Neuronal stem cell (in vitro differentiated cells): ENCODE data around the gene CASK.

Experiments used
- DNase-seq: peaks from one replicate; pipeline ENCODE4 v3.0.0-alpha.2; 2013; ENCODE audit warnings: low spot score
- H2AFZ ChIP-seq: one replicate; pipeline ENCODE4 v1.6.1; 2013; ENCODE audit warnings: mild to moderate bottlenecking, low read length, inconsistent platforms
- H2AK5ac ChIP-seq: 2 replicates; pipeline ENCODE4 v1.6.1; 2013; ENCODE audit warnings: low read depth, mild to moderate bottlenecking, inconsistent platforms, low read length, moderate library complexity, mixed read lengths
- H2BK120ac ChIP-seq: 2 replicates; pipeline ENCODE4 v1.6.1; 2013; ENCODE audit warnings: low read depth, mild to moderate bottlenecking, inconsistent platforms, low read length, moderate library complexity, mixed read lengths
- H2BK12ac ChIP-seq: one replicate; pipeline ENCODE4 v1.6.1; 2013; ENCODE audit warnings: low read length, inconsistent platforms
- H2BK15ac ChIP-seq: 2 replicates; pipeline ENCODE4 v1.6.1; 2013; ENCODE audit warnings: mild to moderate bottlenecking, low read length, inconsistent platforms, mixed read lengths
- H2BK5ac ChIP-seq: one replicate; pipeline ENCODE4 v1.6.1; 2013; ENCODE audit warnings: inconsistent platforms, mild to moderate bottlenecking, low read length, moderate library complexity
- H3K14ac ChIP-seq: one replicate; pipeline ENCODE4 v1.6.1; 2013; ENCODE audit warnings: low read length, inconsistent platforms
- H3K18ac ChIP-seq: 2 replicates; pipeline ENCODE4 v1.6.1; 2013; ENCODE audit warnings: low read length, inconsistent platforms
- H3K23ac ChIP-seq: 2 replicates; pipeline ENCODE4 v1.6.1; 2013; ENCODE audit warnings: low read depth, mild to moderate bottlenecking, mixed read lengths, low read length, inconsistent platforms; ENCODE audit not compliant: poor library complexity
- H3K27ac ChIP-seq: replicated peaks from 3 replicates; pipeline ENCODE4 v1.5.1; 2013; ENCODE audit warnings: low read length, inconsistent platforms
- H3K27me3 ChIP-seq, 3 experiments: 2 replicates each; pipeline ENCODE4 v1.6.1; 2013; ENCODE audit warnings: low read length in 3 of 3, mild to moderate bottlenecking in 2 of 3, inconsistent platforms in 1 of 3, low read depth in 1 of 3, mixed read lengths in 1 of 3, moderate library complexity in 1 of 3; ENCODE audit not compliant: control insufficient read depth in 3 of 3, insufficient read depth in 3 of 3
- H3K36me3 ChIP-seq, 2 donors: replicated peaks in 1 of 2; 2 replicates each; pipeline ENCODE4 v1.6.1; 2013; ENCODE audit warnings: low read length in 2 of 2; ENCODE audit not compliant: control insufficient read depth in 2 of 2, insufficient read depth in 2 of 2
- H3K4ac ChIP-seq: 2 replicates; pipeline ENCODE4 v1.6.1; 2013; ENCODE audit warnings: inconsistent platforms, mild to moderate bottlenecking, low read length, moderate library complexity
- H3K4me1 ChIP-seq, 2 donors: 1 replicate in 1 of 2; 2 replicates in 1 of 2; pipeline ENCODE4 v1.6.1; 2013; ENCODE audit warnings: low read length in 2 of 2, low read depth in 1 of 2; ENCODE audit not compliant: control insufficient read depth in 2 of 2, insufficient read depth in 1 of 2
- H3K4me2 ChIP-seq: one replicate; pipeline ENCODE4 v1.6.1; 2013; ENCODE audit warnings: mild to moderate bottlenecking, low read length, inconsistent platforms; ENCODE audit not compliant: insufficient read depth, poor library complexity, severe bottlenecking
- H3K4me3 ChIP-seq, 2 donors: 2 replicates each; pipeline ENCODE4 v1.5.1; 2013; ENCODE audit warnings: low read length in 2 of 2, mild to moderate bottlenecking in 2 of 2, inconsistent platforms in 1 of 2, moderate library complexity in 1 of 2
- H3K79me1 ChIP-seq: one replicate; pipeline ENCODE4 v1.6.1; 2013; ENCODE audit warnings: low read depth, mild to moderate bottlenecking, inconsistent platforms, low read length, moderate library complexity
- H3K9ac ChIP-seq: one replicate; pipeline ENCODE4 v1.6.1; 2013; ENCODE audit warnings: mild to moderate bottlenecking, low read depth, low read length, inconsistent platforms; ENCODE audit not compliant: poor library complexity
- H3K9me3 ChIP-seq, 2 donors: replicated peaks in 1 of 2; 2 replicates each; pipeline versions ENCODE3 to v1.6.1; 2013; ENCODE audit warnings: low read length in 2 of 2, mild to moderate bottlenecking in 2 of 2, inconsistent platforms in 1 of 2, low read depth in 1 of 2, mixed read lengths in 1 of 2, moderate library complexity in 1 of 2; ENCODE audit not compliant: control insufficient read depth in 2 of 2, insufficient read depth in 1 of 2
- H4K8ac ChIP-seq: one replicate; pipeline ENCODE4 v1.6.1; 2013; ENCODE audit warnings: low read depth, mild to moderate bottlenecking, inconsistent platforms, low read length, moderate library complexity
- H4K91ac ChIP-seq: one replicate; pipeline ENCODE4 v1.6.1; 2013; ENCODE audit warnings: low read length, low read depth, mild to moderate bottlenecking, inconsistent platforms; ENCODE audit not compliant: poor library complexity
- WGBS, 2 donors: extraction: QIAGEN DNeasy Blood & Tissue Kit; methylation state at CpG; one replicate each; pipeline ENCODE4 v1.1.7; 2013; ENCODE audit warnings: missing lambda C conversion rate in 2 of 2, mixed read lengths in 1 of 2; ENCODE audit not compliant: insufficient read length in 2 of 2, insufficient replicate concordance in 1 of 2; ENCODE audit errors: extremely low coverage in 2 of 2; 5-methylcytosine and 5-hydroxymethylcytosine counted together

CASK gene

GRCh38 chrX:41666251-41666650 is 257.1 kb downstream of the CASK start:
- no peak overlapping the region for H4K91ac ChIP-seq
- H3K14ac ChIP-seq = no peak overlapping the region
- no peak overlapping the region for H3K4me2 ChIP-seq
- H3K79me1 ChIP-seq = no peaks in the 10 kb centered on the region
- H2BK12ac ChIP-seq = no peak overlapping the region
- H3K4ac ChIP-seq = no peak overlapping the region
- no peaks in the 10 kb centered on the region for H3K9me3 ChIP-seq
- H3K9ac ChIP-seq = no peak overlapping the region
- H3K18ac ChIP-seq = no peak overlapping the region
- no peak overlapping the region for H3K4me3 ChIP-seq
- no peak overlapping the region for H2AFZ ChIP-seq
- WGBS, 2 donors = no CpG with 5 or more reads among the region's 1 CpG
- H2BK120ac ChIP-seq = no peak overlapping the region
- no peak overlapping the region for H3K23ac ChIP-seq
- no peak for DNase-seq
- no peak overlapping the region for H2BK15ac ChIP-seq
- no peak overlapping the region for H4K8ac ChIP-seq
- H3K4me1 ChIP-seq = no peaks in the 10 kb centered on the region
- no peak overlapping the region for H3K27ac ChIP-seq
- H2BK5ac ChIP-seq = no peak overlapping the region
- no peaks in the 10 kb centered on the region for H3K27me3 ChIP-seq
- peaks cover 0 to 22% of the 10 kb centered on the region in 2 donors for H3K36me3 ChIP-seq
- no peak overlapping the region for H2AK5ac ChIP-seq

DNA sequence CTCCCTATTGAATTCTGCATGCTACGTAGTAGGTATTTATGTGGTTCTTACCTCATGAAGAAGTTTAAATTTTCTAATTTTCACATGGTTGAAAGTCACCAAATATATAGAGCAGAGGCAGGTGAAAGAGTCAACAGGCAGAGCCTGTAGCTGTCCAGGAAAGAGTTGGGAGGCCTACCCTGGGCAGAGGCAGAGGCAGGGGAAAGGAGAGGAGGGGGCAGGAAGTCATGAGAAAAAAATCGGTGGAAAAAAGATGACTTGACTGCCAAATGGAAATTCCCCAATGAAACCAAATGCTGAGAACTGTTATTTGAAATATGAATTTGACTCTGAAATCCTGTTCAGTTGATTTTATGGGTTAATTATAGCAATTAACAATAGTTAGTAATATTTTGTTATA is 257.7 kb downstream of the CASK start:
- peaks cover 0 to 19% of the 10 kb centered on the region in 2 donors for H3K36me3 ChIP-seq
- no peak for DNase-seq
- no peak overlapping the region for H4K91ac ChIP-seq
- no peak overlapping the region for H3K23ac ChIP-seq
- no peak overlapping the region for H3K4ac ChIP-seq
- H3K4me3 ChIP-seq = no peak overlapping the region
- H3K14ac ChIP-seq = no peak overlapping the region
- no peak overlapping the region for H3K27ac ChIP-seq
- no peak overlapping the region for H2BK5ac ChIP-seq
- no CpG with 5 or more reads among the region's 2 CpGs for WGBS, 2 donors
- H2AFZ ChIP-seq = no peak overlapping the region
- no peak overlapping the region for H2AK5ac ChIP-seq
- H3K4me1 ChIP-seq = no peaks in the 10 kb centered on the region
- no peak overlapping the region for H4K8ac ChIP-seq
- no peak overlapping the region for H2BK120ac ChIP-seq
- no peaks in the 10 kb centered on the region for H3K79me1 ChIP-seq
- no peak overlapping the region for H2BK15ac ChIP-seq
- H3K18ac ChIP-seq = no peak overlapping the region
- H3K9ac ChIP-seq = no peak overlapping the region
- H3K27me3 ChIP-seq = no peaks in the 10 kb centered on the region
- no peak overlapping the region for H3K4me2 ChIP-seq
- no peaks in the 10 kb centered on the region for H3K9me3 ChIP-seq
- H2BK12ac ChIP-seq = no peak overlapping the region

DNA sequence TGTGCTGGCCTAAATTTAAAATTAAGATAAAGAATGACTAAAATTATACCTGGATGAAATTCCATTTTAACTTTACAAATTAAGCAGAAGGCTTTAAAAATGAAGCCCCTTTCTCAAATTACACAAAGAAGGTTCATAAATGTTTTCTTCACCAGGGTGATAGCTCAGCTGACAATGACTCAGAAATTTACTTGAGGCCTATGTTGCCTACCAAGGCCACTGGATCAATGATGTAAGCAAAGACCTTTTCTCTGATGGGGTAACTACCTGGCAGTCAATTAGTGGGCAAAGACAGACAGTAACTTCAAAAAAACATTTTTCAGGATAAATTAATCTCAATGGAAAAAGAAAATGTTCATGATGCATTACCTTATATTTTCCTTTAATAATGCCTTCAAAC is 258.4 kb downstream of the CASK start:
- Histone ChIP-seq H3K4me2 (no peak overlapping the region), H2AK5ac (no peak overlapping the region), H3K23ac (no peak overlapping the region), H3K79me1 (no peaks in the 10 kb centered on the region), H3K27ac (no peak overlapping the region), H3K27me3 (no peaks in the 10 kb centered on the region), H3K14ac (no peak overlapping the region), H4K91ac (no peak overlapping the region), H3K18ac (no peak overlapping the region), H3K4ac (no peak overlapping the region), H2BK12ac (no peak overlapping the region), H2BK120ac (no peak overlapping the region), H2BK15ac (no peak overlapping the region), H4K8ac (no peak overlapping the region), H3K9me3 (no peaks in the 10 kb centered on the region), H3K4me1 (no peaks in the 10 kb centered on the region), H2BK5ac (no peak overlapping the region), H3K9ac (no peak overlapping the region), H3K4me3 (no peak overlapping the region), H2AFZ (no peak overlapping the region), H3K36me3 (peaks cover 2 to 25% of the 10 kb centered on the region in 2 donors)
- no peak for DNase-seq

GRCh38 chrX:41664375-41664901 is 258.9 kb downstream of the CASK start:
- Histone ChIP-seq H2AK5ac (no peak overlapping the region), H3K4me3 (no peak overlapping the region), H3K36me3 (peaks cover 2 to 30% of the 10 kb centered on the region in 2 donors), H3K4ac (no peak overlapping the region), H3K79me1 (no peaks in the 10 kb centered on the region), H4K91ac (no peak overlapping the region), H3K27me3 (no peaks in the 10 kb centered on the region), H3K9ac (no peak overlapping the region), H3K14ac (no peak overlapping the region), H2BK15ac (no peak overlapping the region), H4K8ac (no peak overlapping the region), H3K27ac (no peak overlapping the region), H3K4me2 (no peak overlapping the region), H3K18ac (no peak overlapping the region), H2BK5ac (no peak overlapping the region), H2BK120ac (no peak overlapping the region), H3K23ac (no peak overlapping the region), H2AFZ (no peak overlapping the region), H2BK12ac (no peak overlapping the region), H3K4me1 (no peaks in the 10 kb centered on the region), H3K9me3 (no peaks in the 10 kb centered on the region)
- DNase-seq = no peak
- no CpG with 5 or more reads among the region's 2 CpGs for WGBS, 2 donors
